DLD1 (cell line): ENCODE data around the gene ZC3H14.

Experiments used
- in situ Hi-C: cut with HindIII; loops from 2 replicates; pipeline ENCODE4 v1.10.0; 2017; ENCODE audit warnings: low sequenced_read_pairs

Gene ZC3H14

DNA sequence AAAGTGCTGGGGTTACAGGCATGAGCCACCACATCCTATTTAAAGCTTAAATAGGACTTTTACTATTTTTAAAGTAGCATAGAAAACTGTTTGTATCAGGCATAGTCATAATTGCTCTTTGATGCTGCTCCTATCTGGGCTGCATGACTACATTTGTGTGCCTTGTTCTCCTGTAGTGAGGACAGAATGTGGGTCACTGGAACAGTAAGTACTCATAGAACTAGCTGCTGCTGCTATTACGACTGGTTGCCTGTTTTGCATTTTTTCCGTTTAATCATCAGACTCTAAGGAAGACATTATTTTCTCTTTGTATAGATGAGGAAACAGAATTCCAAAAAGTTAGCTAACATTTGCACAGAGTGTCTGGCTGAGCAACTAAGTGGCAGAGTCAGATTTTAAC is 42.8 kb downstream of the ZC3H14 start:
- in situ Hi-C loops, result no loop called here

DNA sequence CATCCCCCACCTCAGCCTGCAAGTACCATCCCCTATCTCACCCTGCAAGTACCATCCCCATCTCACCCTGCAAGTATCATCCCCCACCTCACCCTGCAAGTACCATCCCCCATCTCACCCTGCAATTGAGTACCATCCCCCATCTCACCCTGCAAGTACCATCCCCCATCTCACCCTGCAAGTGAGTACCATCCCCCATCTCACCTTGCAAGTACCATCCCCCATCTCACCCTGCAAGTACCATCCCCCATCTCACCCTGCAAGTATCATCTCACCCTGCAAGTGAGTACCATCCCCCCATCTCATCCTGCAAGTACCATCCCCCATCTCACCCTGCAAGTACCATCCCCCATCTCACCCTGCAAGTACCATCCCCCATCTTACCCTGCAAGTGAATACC is 45.0 kb downstream of the ZC3H14 start:
- in situ Hi-C loops, result no loop called here

DNA sequence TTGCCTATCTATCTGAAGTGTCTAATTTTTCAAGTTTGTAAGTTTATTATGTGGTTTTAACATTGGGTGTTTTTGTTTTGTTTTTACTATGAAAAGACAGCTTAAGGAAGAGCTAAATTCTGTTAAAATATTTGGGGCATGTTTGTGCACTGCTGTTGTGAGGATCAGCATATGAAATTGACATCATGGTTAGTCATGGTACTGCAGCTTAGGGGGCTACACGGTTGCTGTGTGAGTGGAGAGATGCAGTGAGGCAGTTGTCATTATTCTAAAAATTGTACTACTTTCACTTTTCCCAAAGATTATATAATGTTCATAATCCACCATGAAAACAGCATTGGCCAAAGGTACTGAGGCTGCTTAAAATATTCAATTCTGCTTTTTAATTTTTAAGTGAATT is 49.0 kb downstream of the ZC3H14 start:
- in situ Hi-C loops, result no loop called here

DNA sequence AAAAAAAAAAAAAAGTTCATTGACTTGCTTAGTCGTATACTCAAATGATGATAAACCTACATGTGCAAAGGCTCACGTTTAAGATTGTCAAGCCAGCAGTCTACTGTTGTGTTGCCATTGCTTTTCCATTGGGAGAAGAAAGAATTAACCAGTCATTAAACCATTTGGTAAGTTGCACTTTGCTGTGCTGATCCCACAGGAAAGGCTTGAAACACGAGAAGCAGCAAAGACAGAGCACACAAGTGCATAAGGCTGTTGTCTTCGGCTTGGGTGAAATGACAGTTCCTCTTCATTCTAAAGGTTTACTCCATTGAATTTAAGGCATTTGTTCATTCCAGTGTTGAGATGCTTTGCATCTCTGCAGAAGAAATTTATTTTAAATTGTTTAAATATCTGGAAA is 50.1 kb downstream of the ZC3H14 start:
- in situ Hi-C loops, result no loop called here

DNA sequence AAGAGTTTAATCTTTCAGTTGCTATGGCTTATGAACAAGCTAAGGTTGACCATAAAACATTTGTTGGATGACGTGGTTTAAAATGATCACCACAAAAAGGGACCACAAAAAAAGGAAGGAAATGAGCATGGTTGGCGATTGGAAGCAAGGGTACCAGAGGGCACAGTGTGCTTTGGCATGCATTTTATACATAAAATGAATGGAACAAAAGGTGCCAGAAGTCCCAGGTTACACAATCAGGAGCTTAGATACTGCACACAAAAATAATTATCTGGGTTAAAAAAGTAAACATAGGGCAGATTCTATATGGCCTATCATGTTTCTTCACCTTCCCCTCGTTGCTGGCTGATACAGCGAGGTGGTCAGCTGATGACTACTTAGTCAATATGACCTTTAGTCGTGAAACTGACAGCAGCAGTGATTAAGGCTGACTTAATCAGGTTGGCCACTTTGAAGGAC is 50.7 kb downstream of the ZC3H14 start:
- in situ Hi-C loops, result no loop called here

DNA sequence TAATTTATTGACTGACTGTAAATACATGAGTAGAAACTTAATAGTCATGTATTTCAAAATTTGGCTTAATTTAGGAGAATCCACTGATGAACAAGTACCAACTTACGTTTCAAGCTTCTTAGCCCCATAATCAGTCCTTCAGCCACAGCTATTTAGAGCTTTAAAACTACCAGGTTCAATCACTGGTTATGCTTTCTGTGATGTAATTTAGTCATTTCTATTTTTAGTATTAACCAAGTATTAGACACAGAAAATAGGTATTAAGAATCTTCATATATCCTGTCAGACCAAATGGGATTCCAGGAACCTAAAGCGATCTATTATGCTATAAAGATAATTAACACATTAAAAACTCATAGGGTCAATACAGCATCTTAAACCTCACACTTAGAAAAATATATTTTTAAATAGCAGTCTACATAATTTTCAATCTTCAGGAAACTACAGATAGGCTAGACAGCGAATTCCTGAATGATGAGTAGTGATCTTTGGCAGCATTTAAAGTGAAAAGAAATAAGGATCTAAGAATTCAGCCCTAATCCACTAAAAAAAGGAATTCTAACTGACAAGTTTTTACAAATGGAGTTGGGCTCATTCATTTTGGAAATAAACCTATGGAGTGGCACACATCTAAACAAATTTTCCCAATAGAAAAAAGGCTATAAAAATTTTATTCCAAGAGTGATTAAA is 51.5 kb downstream of the ZC3H14 start:
- in situ Hi-C loops, result no loop called here

DNA sequence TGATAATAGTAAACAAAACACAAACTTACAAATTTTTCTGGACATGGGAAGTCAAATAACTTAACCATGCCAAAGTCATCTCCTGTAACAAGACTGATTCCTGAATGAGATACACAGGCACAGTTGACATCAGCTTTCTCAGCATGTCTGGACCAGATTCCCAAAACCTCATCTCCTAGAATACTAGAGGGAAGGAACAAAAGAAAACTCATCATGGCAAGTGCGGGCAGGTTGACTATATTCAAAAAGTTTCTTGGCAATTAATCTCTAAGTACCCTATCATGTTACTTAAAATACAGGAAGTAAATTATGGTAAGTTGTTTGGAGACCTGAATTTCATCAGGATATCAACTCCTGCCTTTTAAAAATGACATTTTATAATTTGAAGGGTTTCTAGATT is 53.9 kb downstream of the ZC3H14 start:
- in situ Hi-C loops, result no loop called here

DNA sequence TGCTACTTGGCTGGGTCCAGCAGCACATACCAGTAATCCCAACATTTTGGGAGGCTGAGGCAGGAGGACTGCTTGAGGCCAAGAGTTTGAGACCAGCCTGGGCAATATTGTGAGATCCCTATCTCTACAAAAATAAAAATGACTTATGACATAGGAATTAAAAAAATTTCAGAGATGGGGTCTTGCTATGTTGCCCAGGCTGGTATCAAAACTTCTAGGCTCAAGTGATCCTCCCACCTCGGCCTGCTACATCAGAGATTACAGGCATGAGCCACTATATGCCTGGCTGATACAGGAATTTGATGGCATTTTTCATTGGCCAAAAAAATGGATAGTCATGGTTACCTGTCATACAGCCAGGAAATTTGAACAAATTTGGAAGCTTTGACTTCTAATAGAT is 54.6 kb downstream of the ZC3H14 start:
- in situ Hi-C loops, result no loop called here

DNA sequence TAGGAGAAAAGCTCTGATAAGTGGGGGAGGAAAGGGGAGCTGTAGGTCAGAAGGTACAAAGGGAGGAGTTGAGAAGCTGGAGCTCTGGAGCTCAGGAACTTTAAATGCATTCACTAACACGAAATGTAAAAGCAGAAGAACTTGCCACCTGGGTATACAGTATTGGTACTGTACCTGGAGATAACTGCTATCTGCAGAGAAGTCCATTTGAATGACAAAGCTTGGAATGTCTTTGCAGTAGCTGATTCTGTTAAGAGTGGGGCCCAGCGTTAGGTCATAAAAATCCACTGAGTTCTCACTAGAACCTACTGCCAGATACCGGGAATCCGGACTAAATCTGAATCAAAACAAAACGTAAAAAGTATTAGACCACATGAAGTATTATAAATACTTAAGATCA is 55.6 kb downstream of the ZC3H14 start:
- in situ Hi-C loops, result no loop called here

DNA sequence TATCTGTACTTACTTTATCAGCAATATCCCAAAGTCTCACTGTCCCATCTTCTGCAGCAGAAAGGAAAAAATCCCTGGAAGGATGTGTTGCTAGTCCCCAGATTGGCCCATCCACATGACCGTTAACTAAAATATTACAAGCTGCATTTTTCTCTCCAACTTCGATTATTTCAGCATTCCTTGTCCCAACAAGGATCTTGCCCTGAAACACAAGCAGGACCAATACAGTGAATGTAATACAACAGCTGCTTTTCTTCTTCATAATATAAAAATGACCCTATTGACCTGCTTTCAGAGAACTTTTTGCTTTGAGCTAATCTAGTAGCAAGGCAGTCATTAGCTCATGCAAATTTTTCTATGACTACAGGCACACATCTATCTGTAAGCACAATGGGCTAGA is 58.3 kb downstream of the ZC3H14 start:
- in situ Hi-C loops, result no loop called here

DNA sequence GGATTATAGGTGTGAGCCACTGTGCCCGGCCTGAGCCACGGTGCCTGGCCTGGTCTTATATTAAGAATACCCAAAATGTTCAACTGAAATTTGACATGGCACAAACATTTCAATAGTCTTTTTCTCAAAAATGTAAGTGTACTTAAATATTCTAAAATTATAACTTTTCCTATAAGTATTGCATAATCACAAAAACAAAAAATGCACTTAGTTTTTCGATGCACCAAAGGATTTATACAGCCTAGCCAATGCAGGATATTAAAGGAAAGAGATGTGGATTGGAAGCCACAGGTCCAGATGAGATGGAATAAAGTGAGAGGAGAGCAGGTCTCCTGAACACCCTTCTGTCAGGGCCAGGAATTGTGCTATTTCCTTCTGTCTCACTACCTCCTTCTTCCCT is 62.8 kb downstream of the ZC3H14 start:
- in situ Hi-C loops, result no loop called here

DNA sequence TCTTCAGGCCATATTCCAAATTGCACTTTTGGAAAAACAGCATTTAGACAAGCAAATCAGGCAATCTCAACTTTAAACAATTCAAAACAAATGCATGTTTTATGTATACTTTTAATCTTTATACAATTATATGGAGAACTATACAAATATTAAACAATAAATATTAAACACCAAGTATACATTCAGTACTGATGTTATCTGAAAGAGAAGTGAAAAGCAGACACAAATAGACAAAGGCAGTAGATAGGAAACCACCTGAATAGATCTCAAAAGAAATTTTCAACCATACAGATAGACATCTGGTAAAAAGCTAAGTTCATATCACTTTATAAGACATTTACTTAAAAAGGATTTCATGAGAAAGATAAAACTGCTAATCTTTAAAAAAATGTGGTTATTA is 65.2 kb downstream of the ZC3H14 start:
- in situ Hi-C loops, result no loop called here

DNA sequence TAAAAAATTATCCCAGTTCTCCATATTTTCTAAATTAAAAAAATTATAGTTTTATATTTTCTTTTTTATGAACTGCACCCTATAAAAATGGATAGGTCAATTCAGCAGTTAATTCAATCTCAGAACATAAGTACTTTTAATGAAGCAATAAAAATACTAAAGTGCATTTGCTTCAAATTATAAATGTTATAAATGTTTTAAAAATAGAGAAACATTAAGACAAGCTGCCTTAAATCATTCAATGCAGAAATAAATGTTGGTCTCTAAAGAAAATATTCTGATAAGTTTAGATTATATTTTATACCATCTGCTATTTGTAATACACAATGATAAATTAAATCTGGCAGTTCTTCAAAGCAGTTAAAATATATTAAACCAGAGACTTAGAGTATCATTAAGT is 65.6 kb downstream of the ZC3H14 start:
- in situ Hi-C loops, result no loop called here

DNA sequence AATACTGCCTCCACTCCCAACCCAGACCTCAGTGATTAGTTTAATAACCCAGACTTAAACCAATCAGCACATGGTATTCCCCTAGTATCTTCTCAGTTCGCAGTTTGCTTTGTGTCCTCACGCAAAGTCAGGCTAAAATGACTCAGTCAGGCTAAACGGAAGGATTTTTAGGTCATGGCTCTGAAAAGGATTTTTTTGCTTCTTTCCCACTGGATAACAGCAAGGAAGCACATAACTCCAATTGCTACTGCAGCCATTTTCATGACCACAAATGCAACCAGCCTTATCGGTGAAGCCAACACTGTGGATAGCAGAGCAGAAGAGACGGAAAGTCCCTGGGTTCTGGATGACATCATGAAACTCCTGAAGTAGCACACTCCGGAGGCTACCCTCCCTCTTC is 67.7 kb downstream of the ZC3H14 start:
- in situ Hi-C loops, result no loop called here

DNA sequence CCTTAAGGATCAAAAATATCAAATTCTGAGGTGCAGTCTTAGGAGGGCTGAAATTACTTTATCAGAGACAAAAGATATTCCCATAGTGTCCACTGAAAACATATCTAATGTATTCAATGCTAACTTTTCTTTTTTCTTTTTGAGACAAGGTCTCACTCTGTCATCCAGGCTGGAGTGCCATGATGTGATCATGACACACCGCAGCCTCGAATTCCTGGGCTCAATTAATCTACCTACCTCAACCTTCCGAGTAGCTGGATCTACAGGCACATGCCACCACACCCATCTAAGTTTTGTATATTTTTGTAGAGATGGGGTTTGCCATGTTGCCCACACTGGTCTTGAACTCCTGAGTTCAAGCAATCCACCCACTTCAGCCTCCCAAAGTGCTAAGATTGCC is 68.3 kb downstream of the ZC3H14 start:
- in situ Hi-C loops, result no loop called here

DNA sequence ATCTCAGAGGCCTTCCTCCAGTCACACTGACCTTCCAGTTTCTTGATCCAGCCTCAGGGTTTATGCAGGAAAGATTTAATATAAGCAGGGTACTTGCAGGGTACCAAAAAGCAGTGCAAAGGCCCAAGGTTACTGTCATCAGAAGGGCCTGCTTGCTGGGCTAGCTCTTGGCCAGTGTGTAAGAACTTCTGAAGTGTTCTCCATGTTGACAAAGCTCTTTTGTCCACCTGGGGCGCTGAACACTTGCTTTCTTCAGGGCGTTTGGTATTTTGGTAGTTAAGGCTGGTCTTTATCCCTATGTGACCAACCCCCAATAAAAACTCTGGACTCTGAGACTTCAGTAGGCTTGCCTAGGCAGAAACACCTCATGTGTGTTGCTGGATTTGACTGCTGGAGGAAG is 69.7 kb downstream of the ZC3H14 start:
- in situ Hi-C loops, result no loop called here

DNA sequence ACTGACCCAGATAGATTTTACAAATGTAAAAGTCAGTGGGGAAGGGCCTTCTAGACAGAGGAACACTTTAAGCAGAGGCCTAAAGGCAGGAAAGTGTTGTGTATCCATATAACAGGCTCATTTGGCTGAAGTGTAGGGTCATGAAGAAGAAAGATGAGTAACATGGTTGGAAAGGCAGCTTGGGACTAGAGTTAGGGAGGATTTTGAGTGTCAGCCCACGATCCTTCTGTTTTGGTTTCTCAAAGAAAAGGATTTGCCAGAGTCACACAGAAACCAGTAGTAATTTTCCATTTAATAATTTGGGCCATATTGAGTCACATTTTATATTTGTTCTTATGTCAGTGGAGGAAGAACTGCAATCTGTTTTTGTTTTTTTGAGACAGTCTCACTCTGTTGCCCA is 76.4 kb downstream of the ZC3H14 start:
- in situ Hi-C loops, result no loop called here

DNA sequence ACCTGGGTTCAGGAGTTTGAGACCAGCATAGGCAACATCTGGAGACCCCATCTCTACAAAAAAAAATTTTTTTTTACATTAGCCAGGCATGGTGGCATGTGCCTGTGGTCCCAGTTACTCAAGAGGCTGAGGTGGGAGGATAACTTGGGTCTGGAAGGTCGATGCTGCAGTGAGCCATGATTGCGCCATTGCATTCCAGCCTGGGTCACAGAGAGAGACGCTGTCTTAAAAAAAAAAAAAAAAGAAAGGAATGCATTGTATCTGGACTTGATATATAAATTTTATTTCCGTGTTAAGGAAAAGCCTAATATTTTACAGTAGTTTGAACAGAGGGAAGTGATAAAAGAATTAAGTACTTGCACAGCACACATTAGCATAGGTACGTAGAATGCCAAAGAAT is 97.2 kb downstream of the ZC3H14 start:
- in situ Hi-C loops, result no loop called here

DNA sequence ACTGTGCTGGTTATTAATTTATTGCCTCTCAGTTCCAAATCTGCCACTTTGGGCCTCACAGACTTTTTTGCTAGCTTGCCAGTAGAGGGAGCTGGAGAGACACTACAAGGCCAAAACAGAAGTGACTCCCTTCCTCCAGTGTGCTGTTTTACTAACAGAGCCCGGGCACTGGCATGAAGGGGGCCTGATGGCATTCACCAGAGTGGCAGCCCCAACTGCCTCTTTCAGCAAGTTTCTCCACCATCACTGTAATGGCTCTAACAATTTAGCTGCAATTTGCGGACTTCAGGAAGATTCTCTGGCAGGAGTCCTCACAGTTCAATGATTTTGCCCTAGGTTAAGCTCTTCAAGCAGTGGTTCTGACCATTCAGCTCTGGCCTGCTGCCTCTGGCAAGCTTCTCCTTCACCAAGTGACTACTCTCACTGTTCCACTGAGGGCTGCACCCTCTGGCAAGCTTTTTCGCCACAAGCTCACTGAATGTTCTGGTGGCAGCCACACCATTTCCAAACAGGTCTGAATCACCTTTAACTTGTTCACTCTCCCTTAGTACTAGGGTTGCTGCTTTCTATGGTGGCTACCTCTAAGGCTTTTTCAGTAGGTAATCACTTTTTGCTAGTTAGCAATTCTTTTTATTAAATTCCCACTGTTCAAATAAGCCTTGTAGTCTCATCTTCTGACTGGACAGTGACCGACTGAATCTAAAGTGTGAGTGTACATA is 104.9 kb downstream of the ZC3H14 start:
- in situ Hi-C loops, result no loop called here

DNA sequence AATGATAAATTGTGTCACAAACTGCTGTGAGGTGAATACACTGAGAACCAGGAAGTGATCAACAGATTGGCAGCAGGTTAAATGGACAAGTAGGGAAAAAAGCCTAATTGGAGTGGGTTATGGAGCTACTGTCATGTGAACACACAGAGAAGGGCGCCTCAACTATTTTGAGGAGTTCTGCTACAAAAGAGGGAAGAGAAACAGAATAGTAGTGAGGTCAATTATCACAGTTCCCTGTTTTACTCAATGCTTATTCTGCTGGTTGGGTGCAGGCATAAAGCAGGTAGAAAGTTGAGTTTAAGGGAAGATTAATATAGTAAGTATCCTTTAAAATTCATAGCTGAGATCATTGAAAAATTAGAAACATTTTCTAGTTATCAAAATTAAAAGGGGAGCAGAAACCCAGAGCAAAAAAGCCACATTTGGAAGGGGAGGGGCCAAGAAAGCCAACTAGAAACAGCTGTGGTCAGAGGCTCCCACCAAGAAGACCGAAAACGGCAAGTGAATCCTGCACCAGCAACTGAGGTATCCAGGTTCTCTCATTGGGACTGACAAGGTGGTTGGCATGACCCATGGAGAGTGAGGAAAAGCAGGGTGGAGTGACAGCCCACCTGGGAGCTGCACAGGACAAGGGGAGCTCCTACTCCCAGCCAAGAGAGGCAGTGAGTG is 105.7 kb downstream of the ZC3H14 start:
- in situ Hi-C loops, result no loop called here

DNA sequence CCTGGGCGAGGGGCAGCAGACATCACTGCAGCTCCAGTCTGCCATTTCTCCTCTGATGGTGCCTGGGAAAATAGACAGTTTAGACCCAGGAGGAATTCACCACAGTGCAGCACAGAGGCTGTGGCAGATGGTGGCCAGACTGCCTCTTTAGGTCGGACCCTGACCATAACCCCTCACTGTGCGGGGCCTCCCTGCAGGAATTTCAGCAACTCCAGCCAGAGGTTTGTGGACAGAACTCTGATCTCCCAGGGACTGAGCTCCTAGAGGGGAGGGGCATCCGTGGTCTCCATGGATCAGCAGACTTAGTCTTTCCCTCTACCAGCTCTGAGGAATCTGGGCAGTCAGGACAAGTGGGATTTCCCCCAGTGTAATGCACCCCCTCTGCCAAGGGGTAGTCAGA is 106.5 kb downstream of the ZC3H14 start:
- in situ Hi-C loops, result no loop called here
